ENCODE data around the gene ATP7B.

The ATP7B gene

DNA sequence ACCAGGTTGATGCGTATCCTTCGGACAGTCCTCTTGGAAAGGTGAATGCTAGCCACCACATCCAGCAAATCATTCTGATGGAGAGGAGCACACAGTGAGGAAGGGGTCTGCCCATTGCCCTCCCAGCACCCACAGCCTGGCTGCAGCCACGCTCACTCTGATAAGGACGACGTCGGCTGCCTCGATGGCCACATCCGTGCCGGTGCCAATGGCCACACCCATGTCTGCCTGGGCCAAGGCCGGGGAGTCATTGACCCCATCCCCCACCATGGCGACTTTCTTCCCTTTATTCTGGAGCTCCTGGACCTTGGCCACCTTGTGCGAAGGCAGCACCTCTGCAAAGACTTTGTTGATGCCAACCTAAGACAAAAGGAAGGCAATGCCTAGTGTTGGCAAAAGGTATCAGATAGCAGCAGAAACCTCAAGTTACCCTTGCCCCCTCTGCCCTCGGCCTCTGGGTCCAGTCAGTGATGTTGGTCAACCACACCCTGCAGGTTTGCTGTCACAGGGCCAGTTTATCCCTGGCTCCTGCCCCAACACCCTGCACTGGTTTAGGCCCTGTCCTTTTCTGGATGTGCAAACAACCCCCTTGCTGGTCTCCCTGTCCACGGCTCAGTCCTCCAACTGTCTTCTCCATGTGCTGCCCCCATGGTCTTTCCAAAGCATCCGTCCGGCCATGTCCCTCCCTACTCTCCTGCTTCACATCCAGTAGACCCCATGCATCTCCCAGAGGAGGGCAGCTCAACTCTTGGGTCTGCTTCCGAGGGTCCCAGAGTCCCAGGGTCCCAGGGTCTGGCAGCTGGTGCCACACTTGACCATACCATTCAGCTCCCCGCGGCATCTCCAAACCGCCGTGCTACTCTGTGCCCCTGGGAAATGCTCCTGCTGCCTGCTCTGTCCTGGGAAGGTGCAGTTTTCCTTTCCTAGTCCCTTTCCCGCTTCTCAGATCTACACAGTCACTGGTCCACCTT is 73.6 kb downstream of the ATP7B start:
- H3K4me1 ChIP-seq (ENCODE audit: control insufficient read depth in 5 of 5, insufficient read depth in 5 of 5, low read length in 5 of 5) = no peaks in the 10 kb centered on the region
- H3K9ac ChIP-seq (ENCODE audit: low read length in 5 of 5) = no peak overlapping the region
- H3K36me3 ChIP-seq (ENCODE audit: control insufficient read depth in 5 of 5, insufficient read depth in 5 of 5, low read length in 5 of 5) = peaks cover 4 to 76% (median 55%) of the 10 kb centered on the region in 5 donors
- no peak overlapping the region for H3K27ac ChIP-seq (ENCODE audit: low read depth, low read length)
- H3K4me3 ChIP-seq (ENCODE audit: low read depth in 1 of 5, low read length in 5 of 5) = no peak overlapping the region
- no peaks in the 10 kb centered on the region for H3K9me3 ChIP-seq (ENCODE audit: control insufficient read depth in 5 of 5, low read length in 5 of 5)
- H3K27me3 ChIP-seq (ENCODE audit: control insufficient read depth in 5 of 5, insufficient read depth in 4 of 5, low read length in 5 of 5) = no peaks in the 10 kb centered on the region

DNA sequence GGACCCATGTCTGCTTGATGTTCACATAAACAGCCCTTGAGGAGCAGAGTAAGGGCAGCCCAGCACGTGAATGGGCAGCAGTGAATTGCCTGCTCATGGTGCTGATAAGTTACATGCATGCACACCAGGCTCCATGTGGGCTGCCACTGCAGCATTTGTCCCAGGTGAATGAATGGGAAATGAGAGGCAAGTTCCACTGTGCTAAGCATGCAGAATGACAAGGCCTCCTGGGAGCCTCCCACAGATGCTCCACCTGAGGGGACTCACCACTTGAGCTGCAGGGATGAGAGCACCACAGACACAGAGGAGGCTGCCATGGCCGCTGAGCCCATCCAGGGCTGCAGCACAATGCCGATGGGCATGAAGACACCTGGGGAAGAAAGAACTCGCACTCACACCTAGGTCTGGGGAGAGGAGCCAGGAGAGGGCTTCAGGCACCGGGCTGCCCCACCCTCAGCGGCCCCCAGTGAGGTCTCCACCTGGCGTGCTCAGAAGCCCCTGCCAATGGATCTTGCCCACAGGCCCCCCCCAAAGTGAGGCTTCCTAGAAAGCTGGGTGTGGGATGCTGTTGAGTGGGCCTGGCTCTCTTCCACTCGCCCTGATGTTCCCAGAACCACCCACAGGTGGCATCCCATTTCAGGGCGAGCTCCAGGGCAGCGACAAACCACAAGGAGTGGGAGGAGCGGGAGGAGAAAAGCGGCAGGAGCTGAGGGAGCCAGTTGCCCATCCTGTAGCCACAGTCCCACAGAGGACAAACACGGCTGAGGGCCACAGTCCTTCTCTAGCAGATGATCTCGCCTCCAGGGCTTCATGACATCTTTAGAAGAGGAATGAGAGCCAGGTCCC is 75.7 kb downstream of the ATP7B start:
- Histone ChIP-seq H3K4me3 (ENCODE audit: low read depth in 1 of 5, low read length in 5 of 5) (no peak overlapping the region), H3K36me3 (ENCODE audit: control insufficient read depth in 5 of 5, insufficient read depth in 5 of 5, low read length in 5 of 5) (peaks cover 0 to 65% (median 51%) of the 10 kb centered on the region in 5 donors)

DNA sequence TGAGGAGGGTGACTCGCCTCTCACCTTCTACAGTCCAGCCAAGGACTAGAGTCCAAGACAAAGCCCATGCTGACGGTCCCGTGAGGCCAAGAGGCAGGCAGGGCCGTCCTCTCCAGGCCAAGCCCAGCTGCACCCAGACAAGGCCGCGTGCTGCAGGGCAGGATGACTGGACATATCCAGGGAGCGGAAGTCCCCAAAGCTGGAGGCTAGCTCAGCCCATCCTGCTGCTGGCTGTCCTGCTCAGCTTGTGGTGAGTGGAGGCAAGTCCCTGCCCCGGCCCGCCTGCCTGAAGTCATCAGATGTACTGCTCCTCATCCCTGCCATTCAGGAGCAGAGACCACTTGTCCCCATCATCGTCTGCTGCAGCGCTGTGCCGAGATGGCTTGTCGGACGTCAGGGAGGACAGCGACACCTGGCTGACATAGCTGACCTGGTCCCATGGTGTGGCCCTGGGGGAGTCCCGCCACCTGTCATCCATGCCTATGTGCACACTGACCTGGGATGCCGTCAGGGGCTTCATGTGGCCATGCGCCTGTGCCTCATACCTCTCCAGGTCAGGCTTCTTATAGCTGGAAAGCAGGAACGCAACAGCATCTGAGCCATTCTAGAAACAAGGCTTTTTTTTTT is 76.7 kb downstream of the ATP7B start:
- no peak overlapping the region for H3K27ac ChIP-seq (ENCODE audit: low read depth, low read length)
- no peaks in the 10 kb centered on the region for H3K4me1 ChIP-seq (ENCODE audit: control insufficient read depth in 5 of 5, insufficient read depth in 5 of 5, low read length in 5 of 5)
- no peaks in the 10 kb centered on the region for H3K9me3 ChIP-seq (ENCODE audit: control insufficient read depth in 5 of 5, low read length in 5 of 5)
- H3K27me3 ChIP-seq (ENCODE audit: control insufficient read depth in 5 of 5, insufficient read depth in 4 of 5, low read length in 5 of 5) = no peaks in the 10 kb centered on the region
- H3K36me3 ChIP-seq (ENCODE audit: control insufficient read depth in 5 of 5, insufficient read depth in 5 of 5, low read length in 5 of 5) = peaks cover 0 to 67% (median 48%) of the 10 kb centered on the region in 5 donors
- no peak overlapping the region for H3K9ac ChIP-seq (ENCODE audit: low read length in 5 of 5)
- no peak overlapping the region for H3K4me3 ChIP-seq (ENCODE audit: low read depth in 1 of 5, low read length in 5 of 5)

More for the DNA sequence above, 75.7 kb downstream of the ATP7B start:
- H3K4me1 ChIP-seq (ENCODE audit: control insufficient read depth in 5 of 5, insufficient read depth in 5 of 5, low read length in 5 of 5) = no peaks in the 10 kb centered on the region
- H3K9ac ChIP-seq (ENCODE audit: low read length in 5 of 5) = no peak overlapping the region
- H3K9me3 ChIP-seq (ENCODE audit: control insufficient read depth in 5 of 5, low read length in 5 of 5) = no peaks in the 10 kb centered on the region
- H3K27me3 ChIP-seq (ENCODE audit: control insufficient read depth in 5 of 5, insufficient read depth in 4 of 5, low read length in 5 of 5) = no peaks in the 10 kb centered on the region
- H3K27ac ChIP-seq (ENCODE audit: low read depth, low read length) = no peak overlapping the region

DNA sequence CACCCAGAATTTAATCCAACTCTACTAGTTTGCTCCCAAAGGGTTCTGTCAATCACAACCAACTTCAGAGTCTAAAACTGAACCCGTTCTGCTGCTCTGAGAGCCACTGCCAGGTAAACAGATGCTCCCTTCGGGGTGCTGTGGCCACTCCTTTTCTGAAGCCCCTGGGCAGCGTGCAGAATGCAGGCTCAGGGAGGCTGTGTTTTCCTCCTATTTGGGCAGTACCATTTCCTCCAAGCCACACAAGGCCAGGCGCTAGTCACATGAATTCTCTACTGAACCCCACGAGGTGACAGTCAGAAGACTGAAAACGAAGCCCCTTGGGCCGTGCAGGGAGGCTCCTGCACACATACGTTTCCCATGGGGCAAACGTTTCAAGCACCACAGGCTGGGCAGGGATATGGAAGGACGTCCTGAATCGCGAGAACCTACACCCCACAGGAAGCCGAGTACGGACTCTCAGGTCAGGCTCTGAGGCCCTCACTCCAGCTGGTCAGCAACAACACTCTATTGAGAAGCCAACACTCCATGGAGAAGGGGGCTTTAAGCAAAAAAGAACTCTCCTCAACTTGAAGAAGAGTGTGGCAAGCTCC is 77.7 kb downstream of the ATP7B start:
- no peak overlapping the region for H3K9ac ChIP-seq (ENCODE audit: low read length in 5 of 5)
- no peak overlapping the region for H3K4me3 ChIP-seq (ENCODE audit: low read depth in 1 of 5, low read length in 5 of 5)
- H3K9me3 ChIP-seq (ENCODE audit: control insufficient read depth in 5 of 5, low read length in 5 of 5) = no peaks in the 10 kb centered on the region
- peaks cover 0 to 60% (median 41%) of the 10 kb centered on the region in 5 donors for H3K36me3 ChIP-seq (ENCODE audit: control insufficient read depth in 5 of 5, insufficient read depth in 5 of 5, low read length in 5 of 5)
- H3K27me3 ChIP-seq (ENCODE audit: control insufficient read depth in 5 of 5, insufficient read depth in 4 of 5, low read length in 5 of 5) = no peaks in the 10 kb centered on the region
- no peak overlapping the region for H3K27ac ChIP-seq (ENCODE audit: low read depth, low read length)
- H3K4me1 ChIP-seq (ENCODE audit: control insufficient read depth in 5 of 5, insufficient read depth in 5 of 5, low read length in 5 of 5) = no peaks in the 10 kb centered on the region

DNA sequence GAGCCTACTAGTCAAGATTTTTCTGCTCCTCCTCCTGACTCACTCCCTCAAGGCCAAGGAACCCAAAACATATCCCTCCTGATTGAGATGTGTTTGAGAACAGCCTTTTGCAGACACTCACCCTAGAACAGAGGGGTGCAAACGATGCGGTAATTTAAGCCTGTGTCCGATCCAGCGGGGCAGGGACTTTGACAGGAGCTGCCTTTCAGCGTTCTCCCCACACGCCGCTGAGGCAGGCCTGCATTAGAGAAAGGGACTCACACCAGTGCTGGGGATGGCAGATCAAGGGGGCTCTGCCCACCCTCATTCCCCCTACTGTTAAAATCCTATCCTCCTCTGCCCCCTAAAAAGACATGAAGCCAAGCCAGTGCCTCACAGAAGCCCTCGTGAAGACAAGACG is 79.0 kb downstream of the ATP7B start:
- no peak overlapping the region for H3K27ac ChIP-seq (ENCODE audit: low read depth, low read length)
- no peak overlapping the region for H3K4me3 ChIP-seq (ENCODE audit: low read depth in 1 of 5, low read length in 5 of 5)
- no peaks in the 10 kb centered on the region for H3K27me3 ChIP-seq (ENCODE audit: control insufficient read depth in 5 of 5, insufficient read depth in 4 of 5, low read length in 5 of 5)
- no peaks in the 10 kb centered on the region for H3K4me1 ChIP-seq (ENCODE audit: control insufficient read depth in 5 of 5, insufficient read depth in 5 of 5, low read length in 5 of 5)
- H3K36me3 ChIP-seq (ENCODE audit: control insufficient read depth in 5 of 5, insufficient read depth in 5 of 5, low read length in 5 of 5) = peaks cover 0 to 47% (median 34%) of the 10 kb centered on the region in 5 donors
- no peak overlapping the region for H3K9ac ChIP-seq (ENCODE audit: low read length in 5 of 5)
- H3K9me3 ChIP-seq (ENCODE audit: control insufficient read depth in 5 of 5, low read length in 5 of 5) = no peaks in the 10 kb centered on the region

DNA sequence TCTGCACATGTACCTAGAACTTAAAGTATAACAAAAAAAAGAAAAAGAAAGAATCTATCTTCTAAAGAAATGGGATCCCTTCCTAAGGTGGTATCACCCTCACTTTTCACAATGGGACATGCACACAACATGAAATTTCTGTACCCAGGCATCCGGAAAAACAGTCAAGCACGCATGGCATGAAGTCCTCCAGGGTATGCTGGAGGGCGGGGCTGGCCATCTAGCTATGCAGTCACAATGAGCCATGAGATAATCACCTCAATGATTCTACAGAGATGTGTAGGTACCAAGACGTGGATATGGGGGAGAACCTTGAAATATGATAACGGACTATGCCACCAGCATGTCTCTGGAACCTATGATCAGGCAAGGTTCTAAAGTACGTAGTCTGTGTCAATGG is 79.6 kb downstream of the ATP7B start:
- Histone ChIP-seq H3K4me1 (ENCODE audit: control insufficient read depth in 5 of 5, insufficient read depth in 5 of 5, low read length in 5 of 5) (no peaks in the 10 kb centered on the region), H3K27ac (ENCODE audit: low read depth, low read length) (no peak overlapping the region), H3K36me3 (ENCODE audit: control insufficient read depth in 5 of 5, insufficient read depth in 5 of 5, low read length in 5 of 5) (peaks cover 0 to 40% (median 31%) of the 10 kb centered on the region in 5 donors), H3K4me3 (ENCODE audit: low read depth in 1 of 5, low read length in 5 of 5) (no peak overlapping the region), H3K27me3 (ENCODE audit: control insufficient read depth in 5 of 5, insufficient read depth in 4 of 5, low read length in 5 of 5) (no peaks in the 10 kb centered on the region), H3K9ac (ENCODE audit: low read length in 5 of 5) (no peak overlapping the region), H3K9me3 (ENCODE audit: control insufficient read depth in 5 of 5, low read length in 5 of 5) (no peaks in the 10 kb centered on the region)

DNA sequence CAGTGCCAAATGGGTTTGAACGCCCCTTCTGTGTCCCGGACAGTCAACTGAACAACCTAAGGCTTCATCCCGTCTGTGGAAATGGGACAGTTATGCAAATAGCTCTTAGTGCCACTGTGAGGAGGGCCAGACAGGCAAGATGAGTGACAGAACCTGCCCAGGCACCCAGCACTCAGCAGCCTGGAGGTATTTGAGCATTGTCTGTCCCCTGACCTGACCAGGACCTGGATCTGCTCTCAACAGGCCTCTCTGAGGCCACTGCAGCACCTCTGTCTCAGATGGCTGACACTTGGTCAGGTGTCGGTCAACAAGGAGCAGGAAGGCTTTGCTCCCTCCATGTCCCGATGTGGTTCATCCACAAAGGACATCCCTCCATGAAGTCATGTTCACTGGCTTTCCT is 81.6 kb downstream of the ATP7B start:
- Histone ChIP-seq H3K27ac (ENCODE audit: low read depth, low read length) (no peak overlapping the region), H3K4me1 (ENCODE audit: control insufficient read depth in 5 of 5, insufficient read depth in 5 of 5, low read length in 5 of 5) (no peaks in the 10 kb centered on the region), H3K36me3 (ENCODE audit: control insufficient read depth in 5 of 5, insufficient read depth in 5 of 5, low read length in 5 of 5) (peaks cover 0 to 29% (median 22%) of the 10 kb centered on the region in 5 donors), H3K27me3 (ENCODE audit: control insufficient read depth in 5 of 5, insufficient read depth in 4 of 5, low read length in 5 of 5) (no peaks in the 10 kb centered on the region), H3K9ac (ENCODE audit: low read length in 5 of 5) (no peak overlapping the region), H3K9me3 (ENCODE audit: control insufficient read depth in 5 of 5, low read length in 5 of 5) (no peaks in the 10 kb centered on the region), H3K4me3 (ENCODE audit: low read depth in 1 of 5, low read length in 5 of 5) (no peak overlapping the region)

DNA sequence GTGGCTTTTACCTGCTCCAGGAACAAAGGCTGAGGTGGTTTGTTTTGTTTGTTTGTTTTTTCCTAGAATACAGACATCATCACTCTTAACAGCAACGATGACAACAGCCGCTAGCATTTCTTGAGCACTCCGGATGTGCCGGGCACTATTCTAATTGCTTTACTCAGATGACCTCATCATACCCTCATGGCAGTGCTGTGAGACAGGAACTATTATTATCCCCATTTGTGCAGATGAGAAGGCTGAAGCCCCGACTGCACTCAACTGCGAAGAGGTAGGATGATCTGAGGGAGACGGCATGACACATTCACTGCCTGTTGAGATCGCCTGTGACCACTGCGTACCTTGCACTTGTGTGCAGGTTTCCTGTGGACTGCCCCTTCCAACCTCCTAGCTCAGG is 83.0 kb downstream of the ATP7B start:
- Histone ChIP-seq H3K9ac (ENCODE audit: low read length in 5 of 5) (no peak overlapping the region), H3K27me3 (ENCODE audit: control insufficient read depth in 5 of 5, insufficient read depth in 4 of 5, low read length in 5 of 5) (no peaks in the 10 kb centered on the region), H3K4me3 (ENCODE audit: low read depth in 1 of 5, low read length in 5 of 5) (no peak overlapping the region), H3K9me3 (ENCODE audit: control insufficient read depth in 5 of 5, low read length in 5 of 5) (no peaks in the 10 kb centered on the region), H3K36me3 (ENCODE audit: control insufficient read depth in 5 of 5, insufficient read depth in 5 of 5, low read length in 5 of 5) (peaks cover 0 to 16% (median 11%) of the 10 kb centered on the region in 5 donors), H3K4me1 (ENCODE audit: control insufficient read depth in 5 of 5, insufficient read depth in 5 of 5, low read length in 5 of 5) (no peaks in the 10 kb centered on the region), H3K27ac (ENCODE audit: low read depth, low read length) (no peak overlapping the region)

DNA sequence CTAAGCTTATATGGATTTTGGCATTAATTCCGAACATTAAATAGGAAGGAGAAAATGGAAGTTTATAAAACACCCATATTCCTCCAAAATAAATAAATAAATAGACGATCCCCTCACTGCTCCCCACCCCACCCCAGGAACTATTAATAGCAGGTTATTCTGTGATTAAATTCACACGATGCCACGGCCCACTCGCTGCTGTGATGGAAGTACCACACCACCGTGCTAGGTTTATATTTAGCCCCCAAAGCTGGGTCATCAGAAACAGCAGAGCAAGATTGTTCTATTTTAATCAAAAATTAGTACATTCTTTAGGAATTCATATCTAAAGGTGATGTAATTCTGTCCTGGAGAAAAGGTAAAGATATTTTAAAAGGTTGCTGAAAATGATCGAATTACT is 84.1 kb downstream of the ATP7B start:
- Histone ChIP-seq H3K27me3 (ENCODE audit: control insufficient read depth in 5 of 5, insufficient read depth in 4 of 5, low read length in 5 of 5) (no peaks in the 10 kb centered on the region), H3K9ac (ENCODE audit: low read length in 5 of 5) (no peak overlapping the region), H3K36me3 (ENCODE audit: control insufficient read depth in 5 of 5, insufficient read depth in 5 of 5, low read length in 5 of 5) (peaks cover 0 to 19% (median 11%) of the 10 kb centered on the region in 5 donors), H3K9me3 (ENCODE audit: control insufficient read depth in 5 of 5, low read length in 5 of 5) (no peaks in the 10 kb centered on the region), H3K4me1 (ENCODE audit: control insufficient read depth in 5 of 5, insufficient read depth in 5 of 5, low read length in 5 of 5) (no peaks in the 10 kb centered on the region), H3K27ac (ENCODE audit: low read depth, low read length) (no peak overlapping the region), H3K4me3 (ENCODE audit: low read depth in 1 of 5, low read length in 5 of 5) (no peak overlapping the region)

All from subcutaneous abdominal adipose tissue (tissue), 5 donors.